Trophoblast cell (in vitro differentiated cells and primary cell): ENCODE measurements around the gene ZC3H18.

ENCODE experiments used
- DNase-seq, 2 donors: peaks; one replicate each; pipeline ENCODE4 v3.0.0-alpha.2; 2016
- H2AFZ ChIP-seq: 2 replicates; pipeline ENCODE4 v1.6.1; 2013; ENCODE audit warnings: low read length, moderate library complexity, mild to moderate bottlenecking; ENCODE audit not compliant: insufficient read depth, poor library complexity
- H2AK5ac ChIP-seq: 2 replicates; pipeline ENCODE4 v1.6.1; 2013; ENCODE audit warnings: mild to moderate bottlenecking, low read length
- H2BK120ac ChIP-seq: 2 replicates; pipeline ENCODE4 v1.6.1; 2013; ENCODE audit warnings: low read length, mild to moderate bottlenecking, moderate library complexity; ENCODE audit not compliant: insufficient read depth, poor library complexity
- H2BK12ac ChIP-seq: 2 replicates; pipeline ENCODE4 v1.6.1; 2013; ENCODE audit warnings: mild to moderate bottlenecking, low read length, moderate library complexity
- H2BK5ac ChIP-seq: 2 replicates; pipeline ENCODE4 v1.6.1; 2013; ENCODE audit warnings: low read length, low read depth, moderate library complexity, mild to moderate bottlenecking; ENCODE audit not compliant: poor library complexity
- H3K14ac ChIP-seq: 2 replicates; pipeline ENCODE4 v1.6.1; 2013; ENCODE audit warnings: mild to moderate bottlenecking, low read length
- H3K18ac ChIP-seq: 2 replicates; pipeline ENCODE4 v1.6.1; 2013; ENCODE audit warnings: mild to moderate bottlenecking, low read length
- H3K23ac ChIP-seq: 2 replicates; pipeline ENCODE4 v1.6.1; 2013; ENCODE audit warnings: low read length
- H3K27ac ChIP-seq: 2 replicates; pipeline ENCODE4 v1.5.1; 2013; ENCODE audit warnings: low read depth, mild to moderate bottlenecking, inconsistent platforms, low read length, moderate library complexity
- H3K27me3 ChIP-seq: 2 replicates; pipeline ENCODE4 v1.6.1; 2013; ENCODE audit warnings: inconsistent platforms, mild to moderate bottlenecking, low read length, moderate library complexity; ENCODE audit not compliant: insufficient read depth
- H3K36me3 ChIP-seq, 2 experiments: 1 replicate in 1 of 2; 2 replicates in 1 of 2; pipeline ENCODE4 v1.6.1; 2013; ENCODE audit warnings: low read length in 2 of 2, mild to moderate bottlenecking in 2 of 2, moderate library complexity in 1 of 2; ENCODE audit not compliant: insufficient read depth in 2 of 2, control insufficient read depth in 1 of 2
- H3K4ac ChIP-seq: 2 replicates; pipeline ENCODE4 v1.6.1; 2013; ENCODE audit warnings: low read depth, mild to moderate bottlenecking, low read length, moderate library complexity
- H3K4me1 ChIP-seq, 2 experiments: 1 replicate in 1 of 2; 2 replicates in 1 of 2; pipeline ENCODE4 v1.6.1; 2013; ENCODE audit warnings: low read length in 2 of 2, mild to moderate bottlenecking in 2 of 2, moderate library complexity in 1 of 2; ENCODE audit not compliant: insufficient read depth in 2 of 2, control insufficient read depth in 1 of 2
- H3K4me2 ChIP-seq: 2 replicates; pipeline ENCODE4 v1.6.1; 2013; ENCODE audit warnings: inconsistent platforms, mild to moderate bottlenecking, low read length, moderate library complexity
- H3K4me3 ChIP-seq: 2 replicates; pipeline ENCODE4 v1.5.1; 2013; ENCODE audit warnings: mild to moderate bottlenecking, low read depth, low read length, inconsistent platforms
- H3K79me1 ChIP-seq: one replicate; pipeline ENCODE4 v1.6.1; 2013; ENCODE audit warnings: low read length
- H3K79me2 ChIP-seq: 2 replicates; pipeline ENCODE4 v1.6.1; 2013; ENCODE audit warnings: low read length, mild to moderate bottlenecking; ENCODE audit not compliant: control insufficient read depth, insufficient read depth, poor library complexity
- H3K9ac ChIP-seq: 2 replicates; pipeline ENCODE4 v1.6.1; 2013; ENCODE audit warnings: mild to moderate bottlenecking, low read length
- H3K9me3 ChIP-seq: 2 replicates; pipeline ENCODE4 v1.6.1; 2013; ENCODE audit warnings: low read depth, mild to moderate bottlenecking, control low read depth, inconsistent platforms, low read length; ENCODE audit not compliant: insufficient read depth
- H4K12ac ChIP-seq: 2 replicates; pipeline ENCODE4 v1.6.1; 2013; ENCODE audit warnings: low read depth, mild to moderate bottlenecking, low read length, moderate library complexity
- H4K8ac ChIP-seq: 2 replicates; pipeline ENCODE4 v1.6.1; 2013; ENCODE audit warnings: low read depth, mild to moderate bottlenecking, low read length, moderate library complexity
- H4K91ac ChIP-seq: one replicate; pipeline ENCODE4 v1.6.1; 2013; ENCODE audit warnings: low read depth, mild to moderate bottlenecking, low read length, moderate library complexity
- WGBS: extraction: QIAGEN DNeasy Blood & Tissue Kit; methylation state at CpG from one replicate; pipeline ENCODE4 v1.1.7; 2013; ENCODE audit warnings: missing lambda C conversion rate; ENCODE audit not compliant: insufficient read length, insufficient coverage; ENCODE audit errors: extremely low coverage; 5-methylcytosine and 5-hydroxymethylcytosine counted together

ZC3H18 gene

GRCh38 chr16:88654363-88655052, 84.3 kb downstream of the ZC3H18 start:
- H3K4me2 ChIP-seq, result no peak overlapping the region
- no peak overlapping the region for H2BK5ac ChIP-seq
- peaks cover 5% of the 10 kb centered on the region for H3K9me3 ChIP-seq
- no peak overlapping the region for H3K9ac ChIP-seq
- H3K14ac ChIP-seq, result no peak overlapping the region
- no peak overlapping the region for H3K4ac ChIP-seq
- H3K79me2 ChIP-seq, result peaks cover 14% of the 10 kb centered on the region
- no peak overlapping the region for H3K23ac ChIP-seq
- peaks cover 13 to 16% of the 10 kb centered on the region in 2 experiments for H3K4me1 ChIP-seq
- H4K8ac ChIP-seq, result no peak overlapping the region
- no peak overlapping the region for H3K27ac ChIP-seq
- no peak overlapping the region for H2AFZ ChIP-seq
- H3K4me3 ChIP-seq, result no peak overlapping the region
- H3K79me1 ChIP-seq, result peaks cover 10% of the 10 kb centered on the region
- no peak overlapping the region for H2BK12ac ChIP-seq
- no peak overlapping the region for H4K91ac ChIP-seq
- H4K12ac ChIP-seq, result no peak overlapping the region
- DNase-seq, result no peak
- no peak overlapping the region for H2AK5ac ChIP-seq
- H3K18ac ChIP-seq, result no peak overlapping the region
- H3K27me3 ChIP-seq, result no peaks in the 10 kb centered on the region
- no peak overlapping the region for H2BK120ac ChIP-seq
- peaks cover 79 to 80% of the 10 kb centered on the region in 2 experiments for H3K36me3 ChIP-seq
- WGBS, result no CpG with 5 or more reads among the region's 28 CpGs

- no peak overlapping the region for H4K8ac ChIP-seq
- H2AK5ac ChIP-seq, result no peak overlapping the region
- no peak overlapping the region for H3K23ac ChIP-seq
- H3K36me3 ChIP-seq, result peaks cover 80% of the 10 kb centered on the region in 2 experiments
- no peaks in the 10 kb centered on the region for H3K27me3 ChIP-seq
- H3K4me3 ChIP-seq, result no peak overlapping the region
- peaks cover 6% of the 10 kb centered on the region for H3K79me1 ChIP-seq
- H3K14ac ChIP-seq, result no peak overlapping the region
- no peak overlapping the region for H4K12ac ChIP-seq
- H3K4me2 ChIP-seq, result no peak overlapping the region
- peaks cover 5% of the 10 kb centered on the region for H3K9me3 ChIP-seq
- H2BK12ac ChIP-seq, result no peak overlapping the region
- no peak overlapping the region for H2AFZ ChIP-seq
- H4K91ac ChIP-seq, result no peak overlapping the region
- no peak overlapping the region for H3K9ac ChIP-seq
- WGBS, result no CpG with 5 or more reads among the region's 50 CpGs
- H2BK120ac ChIP-seq, result no peak overlapping the region
- H3K18ac ChIP-seq, result no peak overlapping the region
- no peak overlapping the region for H3K4ac ChIP-seq
- no peak overlapping the region for H3K27ac ChIP-seq
- no peak overlapping the region for H2BK5ac ChIP-seq
- DNase-seq, result no peak
- peaks cover 15% of the 10 kb centered on the region for H3K79me2 ChIP-seq
- peaks cover 10 to 13% of the 10 kb centered on the region in 2 experiments for H3K4me1 ChIP-seq
Observed at GRCh38 chr16:88655053-88655732, 85.0 kb downstream of the ZC3H18 start.

- Histone ChIP-seq H3K27me3 (no peaks in the 10 kb centered on the region), H3K4me3 (no peak overlapping the region), H3K4me1 (peaks cover 10 to 12% of the 10 kb centered on the region in 2 experiments), H3K23ac (no peak overlapping the region), H2AFZ (no peak overlapping the region), H3K79me2 (peaks cover 9% of the 10 kb centered on the region), H2BK120ac (no peak overlapping the region), H3K36me3 (peaks cover 80 to 82% of the 10 kb centered on the region in 2 experiments), H3K14ac (no peak overlapping the region), H3K4me2 (no peak overlapping the region), H4K8ac (no peak overlapping the region), H2AK5ac (no peak overlapping the region), H3K79me1 (peaks cover under 1% of the 10 kb centered on the region), H3K9me3 (peaks cover 5% of the 10 kb centered on the region), H2BK12ac (no peak overlapping the region), H3K9ac (no peak overlapping the region), H3K27ac (no peak overlapping the region), H4K12ac (no peak overlapping the region), H3K4ac (no peak overlapping the region), H2BK5ac (no peak overlapping the region), H4K91ac (no peak overlapping the region), H3K18ac (no peak overlapping the region)
- no peak for DNase-seq
- no CpG with 5 or more reads among the region's 29 CpGs for WGBS
Observed at GRCh38 chr16:88655733-88656281, 85.6 kb downstream of the ZC3H18 start.

GRCh38 chr16:88656291-88656980, 86.2 kb downstream of the ZC3H18 start:
- no peak overlapping the region for H3K4ac ChIP-seq
- H3K9ac ChIP-seq, result no peak overlapping the region
- no peak overlapping the region for H3K27ac ChIP-seq
- H3K27me3 ChIP-seq, result no peaks in the 10 kb centered on the region
- peaks cover 5% of the 10 kb centered on the region for H3K9me3 ChIP-seq
- H4K8ac ChIP-seq, result no peak overlapping the region
- H2AFZ ChIP-seq, result no peak overlapping the region
- peaks cover 7 to 9% of the 10 kb centered on the region in 2 experiments for H3K4me1 ChIP-seq
- no peak overlapping the region for H4K12ac ChIP-seq
- no peak overlapping the region for H3K4me2 ChIP-seq
- peak overlapping the region; percentile 48 for H3K4me3 ChIP-seq
- no peak overlapping the region for H4K91ac ChIP-seq
- H3K23ac ChIP-seq, result no peak overlapping the region
- no peak overlapping the region for H3K14ac ChIP-seq
- H3K36me3 ChIP-seq, result peaks cover 78 to 82% of the 10 kb centered on the region in 2 experiments
- WGBS, result no CpG with 5 or more reads among the region's 25 CpGs
- no peak overlapping the region for H2BK5ac ChIP-seq
- H3K18ac ChIP-seq, result no peak overlapping the region
- H2BK12ac ChIP-seq, result no peak overlapping the region
- no peak overlapping the region for H2BK120ac ChIP-seq
- peaks cover 9% of the 10 kb centered on the region for H3K79me2 ChIP-seq
- H3K79me1 ChIP-seq, result no peaks in the 10 kb centered on the region
- no peak overlapping the region for H2AK5ac ChIP-seq
- DNase-seq, result no peak
